CD4-positive, alpha-beta T cell treated with Interleukin-2 at 100 ng/mL for 4 hours (primary cell): Measurements from ENCODE around the gene IL25.
"Not testable (repeated sequence)": the region's sequence is repeated elsewhere in the genome, so short reads cannot be mapped to it uniquely, and the experiment has no call there.

Experiments used
- DNase-seq: peaks from one replicate; pipeline ENCODE4 v3.0.0-alpha.2; 2020; ENCODE audit warnings: low spot score

Gene IL25

GRCh38 chr14:23376482-23377197, 4.0 kb downstream of the IL25 start, which contains the start of gene CMTM5:
CMTM5 (plus strand) TSS chr14:23377046; CDS start chr14:23377252, 206 bp downstream.
- DNase-seq: no peak

GRCh38 chr14:23377198-23377550, 4.6 kb downstream of the IL25 start:
- DNase-seq: no peak

- DNase-seq: no peak
Measured at GRCh38 chr14:23377573-23378563, 5.3 kb downstream of the IL25 start.

GRCh38 chr14:23378612-23379220, 6.1 kb downstream of the IL25 start:
- no peak for DNase-seq

GRCh38 chr14:23379366-23380196, 7.0 kb downstream of the IL25 start:
- DNase-seq: peak; percentile 63

GRCh38 chr14:23380197-23380914, 7.7 kb downstream of the IL25 start:
- DNase-seq: no peak

- no peak for DNase-seq
Measured at GRCh38 chr14:23380976-23381375, 8.4 kb downstream of the IL25 start.

GRCh38 chr14:23381871-23382270, 9.3 kb downstream of the IL25 start:
- DNase-seq: no peak

- no peak for DNase-seq
Measured at GRCh38 chr14:23382276-23382675, 9.7 kb downstream of the IL25 start.

- no peak for DNase-seq
Measured at GRCh38 chr14:23382731-23383440, 10.3 kb downstream of the IL25 start.

- DNase-seq: no peak
Measured at GRCh38 chr14:23384364-23385080, 11.9 kb downstream of the IL25 start.

- DNase-seq: no peak
Measured at GRCh38 chr14:23385244-23385641, 12.6 kb downstream of the IL25 start.

GRCh38 chr14:23385642-23386265, 13.1 kb downstream of the IL25 start:
- DNase-seq: no peak

GRCh38 chr14:23386266-23386657, 13.7 kb downstream of the IL25 start:
- not testable (repeated sequence) for DNase-seq

GRCh38 chr14:23386999-23387398, 14.4 kb downstream of the IL25 start:
- no peak for DNase-seq

GRCh38 chr14:23387916-23388882, 15.6 kb downstream of the IL25 start:
- DNase-seq: no peak

GRCh38 chr14:23388996-23389395, 16.4 kb downstream of the IL25 start:
- DNase-seq: no peak

GRCh38 chr14:23389396-23389795, 16.8 kb downstream of the IL25 start:
- DNase-seq: no peak
